Measurements from ENCODE around the gene ZNF577.

Gene ZNF577

GRCh38 chr19:51861870-51862622 lies 25.7 kb downstream of the ZNF577 start:
- DNase-seq (ENCODE audit: low read depth in 2 of 2) = no peak

GRCh38 chr19:51837145-51837544 lies 50.6 kb downstream of the ZNF577 start:
- no peak for DNase-seq (ENCODE audit: low read depth in 2 of 2)

- DNase-seq (ENCODE audit: low read depth in 2 of 2) = no peak
Observed at GRCh38 chr19:51830274-51830673, 57.5 kb downstream of the ZNF577 start.

- DNase-seq (ENCODE audit: low read depth in 2 of 2) = no peak
Observed at GRCh38 chr19:51824281-51825005, 63.3 kb downstream of the ZNF577 start.

- no peak for DNase-seq (ENCODE audit: low read depth in 2 of 2)
Observed at GRCh38 chr19:51822946-51823345, 64.8 kb downstream of the ZNF577 start.

GRCh38 chr19:51822325-51822724 lies 65.4 kb downstream of the ZNF577 start:
- DNase-seq (ENCODE audit: low read depth in 2 of 2) = no peak

GRCh38 chr19:51821921-51822320 lies 65.8 kb downstream of the ZNF577 start:
- DNase-seq (ENCODE audit: low read depth in 2 of 2) = no peak

- DNase-seq (ENCODE audit: low read depth in 2 of 2) = no peak
Observed at GRCh38 chr19:51821456-51821855, 66.3 kb downstream of the ZNF577 start.
